IPS-18c (cell line): ENCODE results near the gene BRSK2.
"Not testable (repeated sequence)": the region's sequence is repeated elsewhere in the genome, so short reads cannot be mapped to it uniquely, and the experiment has no call there.

Source experiments
- H3K4me3 ChIP-seq: 2 replicates; pipeline ENCODE4 v1.7.0; 2013; ENCODE audit warnings: low read depth, mild to moderate bottlenecking, low read length, moderate library complexity; ENCODE audit not compliant: insufficient read depth
- H3K9me3 ChIP-seq: one replicate; pipeline ENCODE4 v1.6.1; 2013; ENCODE audit warnings: mild to moderate bottlenecking, low read length, moderate library complexity; ENCODE audit not compliant: control insufficient read depth, insufficient read depth

BRSK2 gene

DNA sequence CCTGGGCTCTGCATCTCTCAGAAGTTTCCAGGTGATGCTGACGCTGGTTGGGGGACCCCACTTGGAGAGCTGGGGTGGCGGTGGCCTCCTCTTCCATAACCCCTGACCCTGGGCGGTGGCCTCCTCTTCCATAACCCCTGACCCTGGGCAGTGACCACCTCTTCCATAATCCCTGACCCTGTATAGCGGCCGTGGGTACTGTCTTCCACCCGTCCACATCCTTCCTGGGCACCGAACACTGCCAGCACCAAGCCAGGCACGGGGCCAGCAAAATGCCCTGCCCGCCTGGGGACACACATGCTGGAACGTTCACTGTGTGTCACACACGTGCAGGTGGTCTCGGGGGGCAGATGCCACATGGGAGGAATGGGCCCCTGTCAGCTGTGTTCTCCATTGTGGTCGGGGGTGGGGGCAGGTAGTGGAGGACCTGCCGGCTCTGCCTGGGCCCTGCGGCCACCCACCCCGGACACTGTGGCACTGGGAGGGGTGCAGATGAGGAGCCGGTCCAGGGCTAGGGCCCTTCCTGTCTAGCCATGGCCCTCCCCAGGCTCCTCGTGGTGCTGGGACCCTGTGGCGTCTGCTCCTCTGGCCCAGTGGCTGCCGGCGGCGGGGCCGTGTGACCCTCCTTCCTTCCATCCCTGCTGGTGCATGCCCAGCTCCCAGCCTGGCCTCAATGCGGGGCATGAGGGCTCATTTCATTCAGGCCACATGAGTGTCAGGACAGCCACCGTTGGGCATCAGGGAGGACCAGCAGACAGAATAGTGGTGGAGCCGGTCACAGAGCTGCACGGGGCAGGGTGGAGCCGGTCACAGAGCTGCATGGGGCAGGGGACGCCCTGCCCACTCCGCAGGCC is 10.8 kb downstream of the BRSK2 start:
- no peaks in the 10 kb centered on the region for H3K9me3 ChIP-seq
- no peak overlapping the region for H3K4me3 ChIP-seq

DNA sequence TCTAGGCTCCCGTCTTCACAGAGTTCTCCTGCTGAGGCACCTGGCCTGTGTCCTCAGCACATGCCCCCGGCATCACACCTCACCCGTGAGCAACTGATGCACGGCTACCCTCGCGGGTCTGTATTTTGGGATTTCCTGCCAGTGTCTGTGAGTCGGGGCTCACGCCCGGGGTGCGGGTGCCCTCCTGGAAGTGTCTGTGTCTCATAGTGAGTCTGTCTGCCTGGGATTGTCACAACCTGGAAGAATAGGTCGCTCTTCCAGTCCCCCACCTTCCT is 11.4 kb downstream of the BRSK2 start:
- H3K4me3 ChIP-seq = no peak overlapping the region; the same call in 1 of the 2 replicates

DNA sequence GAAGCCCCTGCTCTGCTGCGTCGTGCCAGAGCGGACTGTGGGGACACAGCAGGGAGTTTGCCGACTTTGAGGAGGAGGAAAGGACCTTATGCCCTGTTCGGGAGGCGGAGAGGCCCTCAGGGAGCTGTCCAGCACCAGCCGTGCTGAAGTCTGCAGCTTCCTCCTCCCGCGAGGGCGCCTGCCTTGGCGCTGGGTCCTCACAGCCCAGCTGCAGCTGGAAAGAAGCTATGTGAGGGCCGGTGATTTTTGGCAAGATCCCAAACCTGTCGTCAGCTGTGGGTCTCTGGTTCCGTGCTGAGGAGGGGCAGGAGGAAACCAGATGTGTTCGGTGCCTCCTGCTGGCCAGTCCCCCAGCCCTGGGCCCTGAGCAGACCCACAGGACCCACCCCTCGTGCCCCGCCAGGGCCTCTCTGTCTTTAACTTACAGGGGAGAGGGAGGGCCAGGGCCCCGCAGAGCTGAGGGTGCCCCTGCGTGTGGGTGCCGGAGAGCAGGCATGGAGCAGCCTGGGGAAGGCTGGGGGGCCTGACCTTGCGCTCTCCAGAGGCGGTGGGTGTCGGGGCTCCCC is 12.0 kb downstream of the BRSK2 start:
- no peak overlapping the region for H3K4me3 ChIP-seq
- H3K9me3 ChIP-seq = no peaks in the 10 kb centered on the region

More for the DNA sequence above, 11.4 kb downstream of the BRSK2 start:
- no peaks in the 10 kb centered on the region for H3K9me3 ChIP-seq

DNA sequence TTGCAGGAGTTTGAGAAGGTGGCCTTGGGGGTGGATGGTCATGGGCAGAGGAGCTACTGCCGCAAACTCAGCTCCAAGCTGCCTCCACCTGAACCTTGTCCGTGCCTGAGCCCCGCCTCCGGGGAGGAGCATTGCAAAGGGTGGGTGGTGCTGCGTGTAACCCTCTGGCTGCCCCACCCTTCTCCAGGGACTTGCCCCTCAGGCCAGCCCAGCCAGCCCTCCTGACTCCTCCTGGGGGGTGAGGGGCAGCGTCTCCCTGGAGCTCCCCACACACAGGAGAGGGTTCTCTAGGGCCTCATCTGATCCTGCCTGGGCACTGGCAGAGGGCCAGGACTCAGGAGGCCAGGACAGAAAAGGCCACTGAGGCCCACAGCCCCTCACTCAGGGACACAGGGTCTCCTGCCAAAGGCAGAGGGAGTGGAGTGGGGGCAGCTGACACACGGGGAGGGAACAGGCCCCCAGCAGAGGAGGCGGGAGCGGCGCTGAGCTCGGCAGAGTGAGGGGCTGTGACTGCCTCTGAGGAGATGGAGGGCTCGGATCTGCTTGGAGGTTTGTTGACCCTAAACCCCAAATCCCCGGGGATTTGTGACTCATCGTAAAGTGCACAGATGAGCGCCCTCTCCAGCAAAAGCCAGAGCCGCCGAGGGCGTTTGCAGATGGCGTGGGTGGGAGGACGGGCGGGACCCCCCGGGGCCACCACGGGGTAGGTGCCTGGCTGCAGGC is 12.8 kb downstream of the BRSK2 start:
- Histone ChIP-seq H3K9me3 (no peaks in the 10 kb centered on the region), H3K4me3 (no peak overlapping the region)

DNA sequence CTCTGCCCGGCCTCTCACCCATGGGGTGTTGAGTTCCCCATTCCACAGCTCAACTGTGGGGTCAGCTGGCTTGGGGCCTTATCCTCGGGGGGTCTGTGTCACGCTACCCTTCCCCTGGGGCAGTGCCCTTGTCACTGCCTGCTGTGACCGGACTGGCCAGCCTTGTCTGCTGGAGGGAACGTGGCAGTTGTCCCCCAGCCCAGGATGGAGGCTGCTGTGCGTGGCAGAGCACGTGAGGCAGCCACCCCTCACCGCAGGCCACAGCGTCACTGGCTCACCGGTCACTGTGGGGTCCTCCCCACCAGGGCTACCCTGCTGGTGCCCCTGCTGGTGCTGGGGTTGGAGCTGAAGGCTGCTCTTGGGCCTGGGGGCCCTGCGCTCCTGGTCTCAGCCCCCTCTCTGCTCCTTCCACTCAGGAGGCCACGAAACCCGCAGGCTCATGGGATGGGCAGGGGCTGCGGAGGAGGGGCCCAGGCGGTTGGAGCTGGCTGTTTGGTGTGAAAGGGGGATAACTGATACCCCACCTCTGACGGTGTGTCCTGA is 13.4 kb downstream of the BRSK2 start:
- no peaks in the 10 kb centered on the region for H3K9me3 ChIP-seq
- H3K4me3 ChIP-seq = no peak overlapping the region

DNA sequence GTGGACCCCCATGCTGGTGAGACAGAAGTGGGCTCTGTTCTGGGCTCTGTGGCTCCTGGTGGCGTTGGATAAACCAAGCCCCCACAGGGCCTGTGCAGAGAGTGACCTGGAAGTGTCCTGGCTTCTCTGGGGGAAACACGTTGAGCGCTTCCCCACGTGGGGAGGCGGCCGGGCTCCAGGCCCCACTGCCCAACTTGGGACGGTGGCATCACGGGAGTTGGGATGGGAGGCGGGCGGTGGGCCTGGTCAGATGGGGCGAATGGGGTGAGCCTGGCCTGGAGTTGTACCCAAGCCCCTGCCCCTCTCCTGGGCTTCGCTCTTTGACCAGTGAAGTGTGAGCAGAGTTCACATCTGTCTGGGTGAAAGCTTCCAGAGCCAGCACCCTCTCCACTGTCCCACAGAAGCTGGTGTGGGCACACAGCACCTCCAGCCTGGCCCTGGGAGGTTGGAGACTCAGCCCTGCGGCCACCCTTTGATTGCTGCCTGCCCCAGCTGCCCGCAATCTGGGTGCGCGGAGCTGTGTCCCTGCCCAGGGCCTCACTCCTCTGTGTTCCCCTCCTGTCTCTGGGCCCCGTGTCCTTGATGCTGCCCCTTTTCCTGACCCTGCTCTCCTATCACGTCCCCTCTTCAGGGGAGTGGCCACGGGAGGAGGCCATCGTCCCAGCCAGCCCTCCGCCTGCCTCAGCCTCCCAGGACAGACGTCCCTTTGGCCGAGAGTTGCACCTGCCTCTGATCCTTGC is 14.2 kb downstream of the BRSK2 start:
- Histone ChIP-seq H3K4me3 (no peak overlapping the region), H3K9me3 (peaks cover 2% of the 10 kb centered on the region)

DNA sequence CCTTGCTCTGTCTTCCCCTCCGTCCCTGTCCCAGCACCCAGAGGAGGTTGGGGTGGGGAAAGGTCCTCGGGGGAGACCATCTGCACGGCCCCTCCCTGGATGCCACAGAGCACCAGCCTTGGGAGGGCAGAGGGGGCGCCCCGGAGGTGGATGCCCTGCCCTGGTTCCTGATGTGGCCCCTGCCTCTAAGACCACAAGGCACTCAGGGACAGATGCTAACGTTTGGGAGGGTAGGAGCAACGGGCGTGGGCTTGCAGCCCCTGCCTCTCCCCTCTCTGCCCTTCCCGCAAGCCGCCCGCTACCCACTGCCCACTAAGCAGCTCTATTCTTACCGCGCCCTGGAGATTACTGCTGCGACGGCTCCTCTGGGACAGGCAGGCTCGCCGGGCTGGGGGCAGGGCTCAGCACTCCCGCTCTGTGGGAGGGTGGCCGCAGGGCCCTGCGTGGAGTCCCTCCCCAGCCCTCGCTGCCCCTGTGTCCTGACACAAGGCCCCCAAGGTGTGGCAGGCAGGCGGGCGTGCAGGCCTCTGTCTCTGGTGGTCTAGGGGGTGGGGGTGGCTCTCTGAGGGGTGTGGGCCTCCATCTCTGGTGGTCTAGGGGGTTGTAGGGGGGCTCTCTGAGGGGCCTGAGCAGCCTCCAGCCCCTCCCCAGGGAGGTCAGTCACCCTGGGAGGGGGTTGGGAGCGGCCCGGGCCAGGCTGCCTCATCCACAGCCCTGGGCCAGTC is 14.9 kb downstream of the BRSK2 start:
- Histone ChIP-seq H3K9me3 (peaks cover 2% of the 10 kb centered on the region), H3K4me3 (no peak overlapping the region)

DNA sequence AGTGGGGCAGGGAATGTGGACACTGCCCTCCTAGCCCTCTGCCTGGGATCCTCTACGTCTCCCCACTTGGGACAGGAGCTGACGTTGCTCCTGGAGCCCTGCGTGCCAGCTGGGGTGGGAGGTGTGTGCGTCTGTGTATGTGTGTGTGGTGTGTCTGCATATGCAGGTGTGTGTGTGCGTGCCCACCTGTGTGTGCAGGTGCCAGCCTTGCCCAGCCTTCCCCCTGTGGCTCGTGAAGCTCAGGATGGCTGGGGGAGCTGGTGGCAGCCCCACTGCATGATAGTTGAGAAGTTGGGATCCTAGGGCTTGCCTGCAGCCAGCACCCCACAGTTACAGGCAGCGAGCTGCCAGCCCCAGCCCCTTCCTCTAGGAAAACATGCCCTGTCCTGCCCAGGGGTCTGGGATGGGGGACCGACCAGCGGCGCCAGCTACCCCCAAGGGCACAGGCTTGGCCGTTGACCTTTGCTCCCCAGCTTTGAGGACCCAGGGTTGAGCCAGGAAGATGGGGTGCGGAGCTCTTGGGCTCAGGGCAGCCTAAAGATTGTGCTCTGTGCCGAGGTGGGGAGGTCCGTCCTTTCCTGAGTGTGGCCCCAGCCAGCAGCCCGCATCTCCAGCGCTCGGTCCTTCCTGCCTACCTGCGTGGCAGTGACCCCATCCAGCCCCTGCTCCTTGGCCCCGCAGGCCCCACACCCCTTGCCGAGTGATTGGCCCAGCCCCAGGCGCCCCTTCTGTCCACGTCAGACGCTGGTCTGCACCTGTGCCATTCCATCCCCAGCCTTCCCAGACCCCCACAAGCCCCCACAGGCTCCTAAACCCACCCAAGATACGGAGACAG is 15.7 kb downstream of the BRSK2 start:
- no peak overlapping the region for H3K4me3 ChIP-seq
- H3K9me3 ChIP-seq = peaks cover 2% of the 10 kb centered on the region

DNA sequence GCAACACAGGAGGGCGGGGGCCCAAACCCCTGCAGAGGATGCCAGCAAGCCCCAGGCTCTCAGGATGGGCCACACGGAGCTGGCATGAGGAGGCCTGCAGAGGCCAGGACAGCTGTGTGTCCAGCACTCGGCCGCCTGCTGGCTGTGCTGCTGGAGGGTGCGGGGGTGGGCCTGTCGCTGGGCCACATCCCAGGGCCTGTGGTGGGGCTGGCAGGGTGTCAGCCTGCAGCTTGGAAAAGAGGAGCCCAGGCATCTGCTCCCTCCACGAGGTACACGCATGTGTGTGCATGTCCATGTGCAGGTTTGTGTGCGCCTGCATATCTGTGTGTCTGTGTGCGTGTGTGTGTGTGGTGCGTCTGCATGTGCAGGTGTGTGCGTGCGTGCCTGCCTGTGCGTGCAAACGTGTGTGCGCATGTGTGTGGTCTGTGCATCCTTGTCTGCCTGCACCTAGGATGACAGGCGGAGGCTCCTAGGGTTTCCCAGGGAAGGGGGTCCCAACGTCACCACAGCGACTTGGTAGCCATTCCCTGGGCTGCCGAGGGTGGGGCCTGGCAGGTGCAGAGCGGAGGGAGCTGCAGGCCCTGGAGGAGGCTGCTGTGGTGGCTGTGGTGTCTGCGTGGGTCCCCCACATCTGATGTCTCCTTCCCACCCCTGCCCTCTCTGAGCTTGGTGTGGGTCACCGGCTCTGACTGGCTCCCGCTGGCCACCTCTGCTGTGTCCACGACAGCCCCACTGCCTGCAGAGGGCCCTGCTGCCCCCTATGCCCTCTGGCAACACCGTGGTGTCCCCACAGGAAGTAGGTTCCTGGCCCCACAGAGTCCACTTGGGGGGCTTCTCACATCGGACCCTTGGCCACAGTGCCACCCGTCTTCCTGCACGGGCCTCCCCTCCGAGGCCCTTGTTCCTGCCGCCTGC is 17.1 kb downstream of the BRSK2 start:
- Histone ChIP-seq H3K4me3 (no peak overlapping the region), H3K9me3 (peaks cover 2% of the 10 kb centered on the region)

DNA sequence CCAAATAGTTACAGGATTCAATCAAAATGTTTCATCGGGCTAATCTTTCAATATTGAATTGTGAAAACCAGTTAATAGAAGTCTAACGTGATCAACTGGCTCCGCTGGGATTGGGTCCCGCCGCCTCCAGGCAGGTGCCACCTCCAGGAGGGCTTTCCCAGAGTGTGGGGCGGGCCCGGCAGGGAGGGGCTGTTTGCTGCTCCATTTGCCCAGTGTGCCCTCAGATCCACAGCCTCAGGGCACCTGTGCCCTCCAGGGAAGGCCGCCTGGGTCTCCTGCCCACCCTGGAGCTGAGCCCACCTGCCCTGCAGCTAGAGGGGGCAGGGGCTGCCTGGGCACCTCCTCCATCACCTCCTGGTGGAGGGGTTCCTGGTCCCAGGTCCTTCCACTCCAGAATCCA is 17.9 kb downstream of the BRSK2 start:
- Histone ChIP-seq H3K9me3 (peaks cover 2% of the 10 kb centered on the region), H3K4me3 (no peak overlapping the region)

DNA sequence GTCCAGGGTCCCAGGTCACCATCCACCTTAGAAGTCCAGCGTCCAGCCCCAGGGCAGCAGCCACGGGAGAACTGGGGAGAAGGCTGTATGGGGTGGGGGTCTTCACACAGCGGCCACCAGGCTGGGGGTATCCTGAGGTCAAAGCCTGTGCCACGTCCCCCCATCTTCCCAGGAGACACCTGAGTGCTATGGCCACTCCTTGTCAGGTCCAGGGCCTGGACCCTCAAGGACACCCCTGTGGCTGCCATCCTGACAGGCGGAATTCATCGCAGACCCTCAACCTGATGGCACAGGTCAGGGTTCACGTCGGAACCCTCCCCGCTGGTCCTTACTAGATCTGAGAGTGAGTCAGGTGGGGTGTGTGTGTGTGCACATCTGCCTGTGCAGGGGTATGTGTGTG is 18.6 kb downstream of the BRSK2 start:
- Histone ChIP-seq H3K4me3 (no peak overlapping the region), H3K9me3 (peaks cover 2% of the 10 kb centered on the region)

DNA sequence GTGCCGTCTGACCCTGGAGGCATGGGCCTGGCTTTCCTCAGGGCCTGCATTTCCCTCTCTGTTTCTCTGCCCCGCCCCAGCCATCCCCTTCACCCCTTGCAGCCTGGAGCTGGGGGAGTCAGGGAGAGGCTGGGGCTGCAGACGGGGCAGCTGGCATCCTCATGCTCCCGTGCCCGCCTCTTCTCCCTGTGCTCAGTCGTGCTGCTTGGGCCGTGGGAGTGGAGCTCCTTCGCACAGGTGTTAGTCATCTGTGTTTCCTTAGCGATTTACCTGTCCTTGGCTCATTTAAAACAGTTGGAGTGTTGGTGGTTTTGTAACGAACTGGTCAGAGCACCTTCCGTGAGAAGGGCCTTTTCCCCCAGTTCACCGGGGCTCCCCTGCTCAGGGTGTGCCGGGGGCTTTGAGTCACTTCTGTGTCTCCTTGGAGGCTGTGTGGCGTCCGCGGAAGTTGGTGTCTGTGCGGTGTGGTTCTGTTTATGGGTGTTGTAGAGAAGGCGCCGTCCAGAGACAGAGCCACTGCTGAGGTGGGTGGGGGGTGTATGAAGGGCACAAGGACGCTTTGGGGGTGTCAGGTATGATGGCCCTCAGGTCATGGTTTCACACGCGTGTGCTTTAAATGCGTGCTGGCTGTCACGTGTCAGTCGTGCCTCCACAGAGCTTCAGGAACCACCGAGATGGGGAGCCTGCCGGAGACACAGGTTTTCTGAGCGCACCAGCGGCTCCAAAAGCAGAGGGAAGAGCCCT is 19.5 kb downstream of the BRSK2 start:
- H3K9me3 ChIP-seq = peaks cover 2% of the 10 kb centered on the region
- no peak overlapping the region for H3K4me3 ChIP-seq

DNA sequence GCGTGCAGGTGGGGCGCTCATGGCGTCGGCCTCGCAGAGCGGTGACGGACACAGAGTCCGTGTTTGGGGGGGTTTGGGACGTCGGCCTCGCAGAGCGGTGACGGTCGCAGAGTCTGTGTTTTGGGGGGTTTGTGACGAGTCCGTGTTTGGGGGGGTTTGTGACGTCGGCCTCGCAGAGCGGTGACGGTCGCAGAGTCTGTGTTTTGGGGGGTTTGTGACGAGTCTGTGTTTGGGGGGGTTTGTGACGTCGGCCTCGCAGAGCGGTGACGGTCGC is 20.1 kb downstream of the BRSK2 start:
- H3K9me3 ChIP-seq, H3K4me3 ChIP-seq: not testable (repeated sequence)

DNA sequence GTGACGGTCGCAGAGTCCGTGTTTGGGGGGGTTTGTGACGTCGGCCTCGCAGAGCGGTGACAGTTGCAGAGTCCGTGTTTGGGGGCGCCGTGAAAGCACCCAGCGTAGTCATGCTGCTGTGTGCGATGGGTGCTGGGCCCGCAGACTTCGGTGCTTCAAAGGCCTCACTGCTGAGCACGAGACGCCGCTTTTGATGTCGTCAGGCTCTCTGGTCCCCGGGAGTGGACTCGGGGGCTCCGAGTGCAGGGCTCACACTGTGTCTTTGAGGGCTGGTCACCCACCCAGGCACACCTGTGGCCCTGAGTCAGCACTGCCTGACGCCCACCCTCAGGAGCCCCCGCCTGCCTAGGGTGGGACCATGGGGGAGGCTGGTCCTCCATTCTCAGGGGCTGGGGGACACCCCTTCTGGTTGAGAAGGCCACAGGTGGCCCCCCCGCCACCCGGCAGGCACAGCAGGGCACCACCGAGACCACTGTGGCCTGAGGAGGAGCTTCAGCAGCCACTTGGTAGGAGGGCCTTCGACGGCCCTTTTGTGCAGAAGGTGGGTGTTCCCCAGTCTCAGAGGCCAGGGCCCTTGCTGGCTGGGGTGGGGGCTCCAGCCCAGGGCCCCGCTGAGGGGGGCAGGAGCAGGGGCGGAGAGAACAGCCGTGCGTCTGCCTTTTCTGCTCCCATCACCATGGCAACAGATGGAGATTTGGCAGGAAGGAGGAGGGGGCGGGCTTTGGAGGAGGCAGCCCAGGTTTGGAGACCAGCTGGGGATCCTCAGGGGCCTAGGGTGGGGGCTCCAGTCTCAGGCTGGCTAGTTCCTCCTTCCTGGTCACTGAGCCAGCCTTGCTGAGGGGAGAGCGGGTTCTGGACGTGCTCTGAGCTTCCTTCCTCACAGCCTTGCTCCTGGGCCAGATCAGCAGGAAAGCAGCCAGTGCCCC is 20.9 kb downstream of the BRSK2 start:
- no peak overlapping the region for H3K4me3 ChIP-seq
- H3K9me3 ChIP-seq = peaks cover 7% of the 10 kb centered on the region
